ES-I3 (cell line): ENCODE measurements around the gene SPTAN1.
"Not testable (repeated sequence)": the region's sequence is repeated elsewhere in the genome, so short reads cannot be mapped to it uniquely, and the experiment has no call there.

Source experiments
- H3K36me3 ChIP-seq: 2 replicates; pipeline ENCODE4 v1.6.1; 2013; ENCODE audit warnings: mild to moderate bottlenecking, low read length, control low read depth, moderate library complexity; ENCODE audit not compliant: insufficient read depth
- H3K4me1 ChIP-seq: 2 replicates; pipeline ENCODE4 v1.6.1; 2013; ENCODE audit warnings: mild to moderate bottlenecking, control low read depth, low read length; ENCODE audit not compliant: insufficient read depth
- H3K9ac ChIP-seq: 2 replicates; pipeline ENCODE4 v1.6.1; 2013; ENCODE audit warnings: low read depth, mild to moderate bottlenecking, low read length, moderate library complexity
- H3K9me3 ChIP-seq: 2 replicates; pipeline ENCODE4 v1.6.1; 2013; ENCODE audit warnings: mild to moderate bottlenecking, low read length, moderate library complexity; ENCODE audit not compliant: control insufficient read depth, insufficient read depth

The SPTAN1 gene

GRCh38 chr9:128636556-128637530 lies 84.5 kb downstream of the SPTAN1 start:
- peaks cover 8% of the 10 kb centered on the region; the same call in 1 of the 2 replicates for H3K36me3 ChIP-seq

DNA sequence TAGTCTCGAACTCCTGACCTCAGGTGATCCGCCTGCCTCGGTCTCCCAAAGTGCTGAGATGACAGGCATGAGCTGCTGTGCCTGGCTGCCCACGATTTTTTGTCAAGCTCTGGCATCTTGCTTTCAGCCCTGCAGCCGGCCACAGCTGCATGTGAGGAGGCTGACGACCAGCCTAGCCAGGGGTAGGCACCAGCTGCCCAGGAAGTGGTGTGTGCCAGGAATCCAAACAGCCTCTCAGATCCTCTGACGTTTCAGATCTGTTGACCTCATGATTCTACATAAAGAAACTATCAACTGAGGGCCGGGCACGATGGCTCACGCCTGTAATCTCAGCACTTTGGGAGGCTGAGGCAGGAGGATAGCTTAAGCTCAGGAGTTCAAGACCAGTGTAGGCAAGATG lies 85.3 kb downstream of the SPTAN1 start:
- H3K36me3 ChIP-seq, result 0 out of 2 replicates have a peak, but pooled peaks cover 8% of the 10 kb centered on the region
- no peak overlapping the region for H3K9ac ChIP-seq
- peaks cover 10% of the 10 kb centered on the region; the same call in 1 of the 2 replicates for H3K4me1 ChIP-seq
- no peaks in the 10 kb centered on the region for H3K9me3 ChIP-seq

More at GRCh38 chr9:128636556-128637530, 84.5 kb downstream of the SPTAN1 start:
- Histone ChIP-seq H3K9ac (no peak overlapping the region), H3K9me3 (no peaks in the 10 kb centered on the region), H3K4me1 (peaks cover 10% of the 10 kb centered on the region; the same call in 1 of the 2 replicates)

- Histone ChIP-seq H3K36me3 (0 out of 2 replicates have a peak, but pooled peaks cover 2% of the 10 kb centered on the region), H3K4me1 (peaks cover 10% of the 10 kb centered on the region; the same call in 1 of the 2 replicates), H3K9me3 (no peaks in the 10 kb centered on the region), H3K9ac (no peak overlapping the region)
Observed at GRCh38 chr9:128638580-128638979, 86.2 kb downstream of the SPTAN1 start.

DNA sequence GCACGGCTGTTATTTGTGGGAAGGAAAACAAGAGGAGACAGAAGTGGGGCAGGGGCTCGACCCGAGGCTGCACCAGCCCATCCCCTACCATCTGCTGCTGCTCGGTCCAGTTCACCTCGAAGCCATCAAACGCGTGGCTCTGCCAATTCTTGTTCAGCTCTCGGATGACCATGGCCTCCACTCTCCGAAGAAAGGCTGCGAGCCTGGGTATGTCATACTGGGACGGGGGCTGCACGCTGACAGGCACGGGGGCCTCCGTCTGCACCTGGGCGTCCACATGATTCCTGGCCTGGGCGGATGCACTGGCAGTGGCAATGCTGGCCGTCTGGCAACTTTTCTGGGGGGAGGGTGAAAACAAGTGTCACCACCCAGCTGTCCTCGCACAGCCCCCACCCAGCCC lies 88.2 kb downstream of the SPTAN1 start:
- Histone ChIP-seq H3K4me1 (peaks cover 6% of the 10 kb centered on the region; the same call in 1 of the 2 replicates), H3K9ac (no peak overlapping the region), H3K9me3 (no peaks in the 10 kb centered on the region), H3K36me3 (no peaks in the 10 kb centered on the region)

GRCh38 chr9:128642675-128643245 lies 90.4 kb downstream of the SPTAN1 start:
- Histone ChIP-seq H3K9ac (no peak overlapping the region), H3K36me3 (no peaks in the 10 kb centered on the region), H3K9me3 (no peaks in the 10 kb centered on the region)

GRCh38 chr9:128643519-128644300 lies 91.3 kb downstream of the SPTAN1 start:
- H3K4me1 ChIP-seq, result no peaks in the 10 kb centered on the region
- H3K36me3 ChIP-seq, result no peaks in the 10 kb centered on the region
- no peaks in the 10 kb centered on the region for H3K9me3 ChIP-seq
- H3K9ac ChIP-seq, result no peak overlapping the region

More at GRCh38 chr9:128642675-128643245, 90.4 kb downstream of the SPTAN1 start:
- no peaks in the 10 kb centered on the region for H3K4me1 ChIP-seq

- not testable (repeated sequence) for H3K9me3 ChIP-seq, H3K9ac ChIP-seq, H3K36me3 ChIP-seq, H3K4me1 ChIP-seq
Observed at GRCh38 chr9:128648206-128648605, 95.8 kb downstream of the SPTAN1 start.

- Histone ChIP-seq H3K36me3 (no peaks in the 10 kb centered on the region), H3K9ac (no peak overlapping the region), H3K4me1 (no peaks in the 10 kb centered on the region), H3K9me3 (no peaks in the 10 kb centered on the region)
Observed at GRCh38 chr9:128651798-128652197, 99.4 kb downstream of the SPTAN1 start.

- Histone ChIP-seq H3K9me3 (no peaks in the 10 kb centered on the region), H3K36me3 (no peaks in the 10 kb centered on the region), H3K4me1 (no peaks in the 10 kb centered on the region), H3K9ac (no peak overlapping the region)
Observed at GRCh38 chr9:128653908-128654307, 101.5 kb downstream of the SPTAN1 start.

DNA sequence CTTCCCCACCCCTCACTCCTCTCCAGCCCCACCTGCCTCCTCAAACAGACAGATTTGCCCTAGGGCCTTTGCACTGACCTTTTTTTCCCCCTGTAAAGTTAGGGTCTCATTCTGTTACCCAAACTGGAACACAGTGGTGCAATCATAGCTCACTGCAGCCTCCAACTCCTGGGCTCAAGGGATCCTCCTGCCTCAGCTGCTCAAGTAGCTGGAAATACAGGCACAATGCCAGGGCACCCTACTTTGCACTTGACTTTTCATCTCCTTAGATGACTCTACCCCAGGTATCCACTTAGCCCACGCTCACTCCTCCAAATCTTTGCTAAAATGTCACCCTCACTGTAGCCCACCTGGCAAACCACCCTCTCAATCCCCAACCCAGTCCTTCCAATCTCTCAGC lies 102.1 kb downstream of the SPTAN1 start:
- no peaks in the 10 kb centered on the region for H3K36me3 ChIP-seq
- no peaks in the 10 kb centered on the region for H3K9me3 ChIP-seq
- no peaks in the 10 kb centered on the region for H3K4me1 ChIP-seq
- no peak overlapping the region for H3K9ac ChIP-seq

DNA sequence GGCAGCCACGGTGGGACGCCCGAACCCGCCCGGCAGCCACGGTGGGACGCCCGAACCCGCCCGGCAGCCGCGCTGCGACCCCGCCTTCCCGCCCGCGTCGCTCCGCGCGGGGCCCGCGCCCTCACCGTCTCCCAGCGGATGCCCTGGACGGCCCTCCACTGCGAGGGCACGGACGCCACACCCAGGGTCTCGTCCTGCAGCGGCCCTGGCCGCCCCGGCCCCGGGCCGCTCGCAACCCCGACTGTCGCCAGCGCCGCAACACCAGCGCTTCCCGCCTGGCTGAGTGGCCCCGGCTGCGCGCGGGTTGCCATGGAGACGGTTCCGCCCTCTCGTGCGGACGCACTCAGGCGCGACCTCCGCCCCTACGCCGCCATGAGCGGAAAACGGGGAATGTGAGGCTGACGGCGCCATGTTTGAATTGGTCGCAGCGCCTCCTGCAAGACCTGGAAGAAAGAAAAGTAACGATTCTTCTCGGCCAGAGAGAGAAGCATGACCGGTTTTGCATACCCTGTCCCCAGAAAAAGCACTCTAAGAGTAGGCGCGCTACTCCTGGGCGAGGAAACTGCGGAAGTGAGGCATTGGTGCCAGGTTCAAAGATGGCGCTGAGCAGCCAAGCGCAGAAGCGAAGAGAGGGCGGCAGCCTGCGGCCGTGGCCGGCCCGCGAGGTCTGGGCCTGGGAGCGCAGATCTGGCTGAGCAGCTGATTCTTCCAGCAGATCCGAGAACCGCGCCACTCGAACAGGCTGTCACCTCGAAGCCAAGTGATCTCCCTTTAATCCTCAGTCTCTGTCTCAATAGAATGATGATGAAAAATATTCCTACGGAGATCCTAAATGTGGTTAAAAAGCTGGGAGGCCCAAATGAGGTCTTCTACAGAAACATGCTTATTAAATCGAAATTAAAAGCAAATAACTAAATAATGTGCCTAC lies 104.3 kb downstream of the SPTAN1 start, which contains the start of gene DYNC2I2:
Gene DYNC2I2 (minus strand): TSS at position 432 of the 928 bp plus-strand sequence. CDS start 121 bp downstream, at position 311.
- Histone ChIP-seq H3K9ac (peak within 1 kb of the TSS; percentile 99), H3K9me3 (no peaks in the 10 kb centered on the region), H3K36me3 (no peaks in the 10 kb centered on the region), H3K4me1 (no peaks in the 10 kb centered on the region)

DNA sequence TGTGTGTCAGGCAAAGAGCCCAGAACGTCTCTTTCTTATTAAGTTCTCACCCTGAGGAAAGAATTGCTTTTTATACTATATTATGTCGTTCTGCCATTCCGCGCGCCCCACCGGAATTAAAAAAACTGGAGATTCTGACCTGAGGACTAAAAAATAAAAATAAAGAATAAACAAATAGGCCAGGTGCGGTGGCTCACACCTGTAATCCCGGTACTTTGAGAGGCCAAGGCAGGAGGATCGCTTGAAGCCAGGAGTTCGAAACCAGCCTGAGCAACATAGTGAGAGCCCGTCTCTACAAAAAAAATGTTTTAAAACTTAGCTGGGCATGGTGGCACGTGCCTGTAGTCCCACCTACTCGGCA lies 104.9 kb downstream of the SPTAN1 start:
- Histone ChIP-seq H3K9ac (peak overlapping the region; percentile 99), H3K4me1 (no peaks in the 10 kb centered on the region), H3K9me3 (no peaks in the 10 kb centered on the region), H3K36me3 (no peaks in the 10 kb centered on the region)

- no peaks in the 10 kb centered on the region for H3K4me1 ChIP-seq
- H3K36me3 ChIP-seq, result no peaks in the 10 kb centered on the region
- no peaks in the 10 kb centered on the region for H3K9me3 ChIP-seq
- no peak overlapping the region for H3K9ac ChIP-seq
Observed at GRCh38 chr9:128657796-128658195, 105.4 kb downstream of the SPTAN1 start.
